ENCODE data around the gene TMC3. TPM values are rescaled to one million over a fixed set of nuclear protein-coding genes. Genes with fewer than 3 reads are reported as not detected.

Gene TMC3
- not detected for total RNA-seq
- not detected for polyA plus RNA-seq
- long read RNA-seq, donor 1: 0 reads
- long read RNA-seq, donor 2: 0 reads

- intact Hi-C loops (cut with DNase I): no loop called here
- ATAC-seq: no peak
Measured at GRCh38 chr15:81373775-81374395, at the start of gene TMC3. Gene TMC3, minus strand, starts transcription at chr15:81374213. Its CDS starts 136 bp downstream, at chr15:81374077.

GRCh38 chr15:81421461-81421860, 47.4 kb upstream of the TMC3 start:
- intact Hi-C loops (cut with DNase I): no loop called here
- H3K4me3 ChIP-seq: no peak overlapping the region
- H3K27me3 ChIP-seq (ENCODE audit: insufficient read depth in 3 of 3, low read length in 2 of 3): no peaks in the 10 kb centered on the region
- no peaks in the 10 kb centered on the region for H3K36me3 ChIP-seq (ENCODE audit: insufficient read depth in 1 of 2, low read depth in 1 of 2)
- H3K27ac ChIP-seq: no peak overlapping the region
- no peak for TF ChIP-seq CTCF (IDR thresholded peaks at IDR 0.05)
- H3K4me1 ChIP-seq: no peaks in the 10 kb centered on the region
- WGBS, 3 donors: 88 to 91% (median 90%) methylated on average over 1 of the region's 1 CpG
- no peak for ATAC-seq
- no peaks in the 10 kb centered on the region for H3K9me3 ChIP-seq
- DNase-seq: no peak

More at GRCh38 chr15:81373775-81374395, at the start of gene TMC3:
- Histone ChIP-seq H3K4me3 (no peak within 1 kb of the TSS), H3K27ac (no peak within 1 kb of the TSS), H3K9me3 (no peaks in the 10 kb centered on the region), H3K36me3 (ENCODE audit: insufficient read depth in 1 of 2, low read depth in 1 of 2) (no peaks in the 10 kb centered on the region), H3K4me1 (no peaks in the 10 kb centered on the region), H3K27me3 (ENCODE audit: insufficient read depth in 3 of 3, low read length in 2 of 3) (peaks cover 0 to 5% (median 0%) of the 10 kb centered on the region in 3 donors)
- no peak for TF ChIP-seq CTCF (IDR thresholded peaks at IDR 0.05)
- WGBS, 3 donors: 41 to 55% (median 49%) methylated on average over 11 of the region's 11 CpGs
- DNase-seq: no peak

- 14 to 25% (median 18%) methylated on average over 8 of the region's 8 CpGs for WGBS, 3 donors
- H3K27me3 ChIP-seq (ENCODE audit: insufficient read depth in 3 of 3, low read length in 2 of 3): no peaks in the 10 kb centered on the region
- ATAC-seq (no peak), DNase-seq (no peak)
- no peaks in the 10 kb centered on the region for H3K9me3 ChIP-seq
- intact Hi-C loops (cut with DNase I): no loop called here
- no peaks in the 10 kb centered on the region for H3K36me3 ChIP-seq (ENCODE audit: insufficient read depth in 1 of 2, low read depth in 1 of 2)
- TF ChIP-seq CTCF (IDR thresholded peaks at IDR 0.05): no peak
- H3K4me1 ChIP-seq: no peaks in the 10 kb centered on the region
- no peak overlapping the region for H3K27ac ChIP-seq
- no peak overlapping the region for H3K4me3 ChIP-seq
Measured at GRCh38 chr15:81419332-81419943, 45.4 kb upstream of the TMC3 start.

- ATAC-seq (no peak), DNase-seq (no peak)
- TF ChIP-seq CTCF (IDR thresholded peaks at IDR 0.05): no peak
- no peaks in the 10 kb centered on the region for H3K27me3 ChIP-seq (ENCODE audit: insufficient read depth in 3 of 3, low read length in 2 of 3)
- WGBS, 3 donors: 56 to 60% (median 57%) methylated on average over 5 of the region's 5 CpGs
- H3K4me3 ChIP-seq: no peak overlapping the region
- H3K4me1 ChIP-seq: no peaks in the 10 kb centered on the region
- H3K9me3 ChIP-seq: no peaks in the 10 kb centered on the region
- no peak overlapping the region for H3K27ac ChIP-seq
- intact Hi-C loops (cut with DNase I): no loop called here
- H3K36me3 ChIP-seq (ENCODE audit: insufficient read depth in 1 of 2, low read depth in 1 of 2): no peaks in the 10 kb centered on the region
Measured at GRCh38 chr15:81418891-81419290, 44.9 kb upstream of the TMC3 start.
